ENCODE measurements around the gene TNFRSF13B. TPM values are rescaled to one million over a fixed set of nuclear protein-coding genes. Genes with fewer than 3 reads are reported as not detected.
"Not testable (repeated sequence)": the region's sequence is repeated elsewhere in the genome, so short reads cannot be mapped to it uniquely, and the experiment has no call there.

TNFRSF13B gene
- total RNA-seq, 1 donor: not detected

- Histone ChIP-seq H4K20me1 (ENCODE audit: insufficient read depth, low read length) (no peaks in the 10 kb centered on the region), H3K9me3 (ENCODE audit: low read depth, low read length) (no peaks in the 10 kb centered on the region), H3K4me1 (ENCODE audit: insufficient read depth, low read length) (peaks cover 5% of the 10 kb centered on the region), H3K4me2 (ENCODE audit: insufficient read depth, low read length) (no peak overlapping the region), H3K79me2 (ENCODE audit: insufficient read depth, low read length) (no peaks in the 10 kb centered on the region), H3K36me3 (ENCODE audit: insufficient read depth, low read length) (no peaks in the 10 kb centered on the region), H3K4me3 (ENCODE audit: insufficient read depth, low read length) (no peak overlapping the region), H2AFZ (ENCODE audit: low read length) (no peak overlapping the region), H3K27ac (ENCODE audit: low read depth, low read length) (no peak overlapping the region), H3K27me3 (ENCODE audit: insufficient read depth, low read length) (peaks cover 25% of the 10 kb centered on the region)
- DNase-seq (ENCODE audit: insufficient read length, low spot score, missing footprints): no peak
- no peak for TF ChIP-seq CTCF (IDR thresholded peaks at IDR 0.05; ENCODE audit: extremely low read depth, low read depth, low read length)
Observed at GRCh38 chr17:16974569-16975276, 2.8 kb upstream of the TNFRSF13B start.

DNA sequence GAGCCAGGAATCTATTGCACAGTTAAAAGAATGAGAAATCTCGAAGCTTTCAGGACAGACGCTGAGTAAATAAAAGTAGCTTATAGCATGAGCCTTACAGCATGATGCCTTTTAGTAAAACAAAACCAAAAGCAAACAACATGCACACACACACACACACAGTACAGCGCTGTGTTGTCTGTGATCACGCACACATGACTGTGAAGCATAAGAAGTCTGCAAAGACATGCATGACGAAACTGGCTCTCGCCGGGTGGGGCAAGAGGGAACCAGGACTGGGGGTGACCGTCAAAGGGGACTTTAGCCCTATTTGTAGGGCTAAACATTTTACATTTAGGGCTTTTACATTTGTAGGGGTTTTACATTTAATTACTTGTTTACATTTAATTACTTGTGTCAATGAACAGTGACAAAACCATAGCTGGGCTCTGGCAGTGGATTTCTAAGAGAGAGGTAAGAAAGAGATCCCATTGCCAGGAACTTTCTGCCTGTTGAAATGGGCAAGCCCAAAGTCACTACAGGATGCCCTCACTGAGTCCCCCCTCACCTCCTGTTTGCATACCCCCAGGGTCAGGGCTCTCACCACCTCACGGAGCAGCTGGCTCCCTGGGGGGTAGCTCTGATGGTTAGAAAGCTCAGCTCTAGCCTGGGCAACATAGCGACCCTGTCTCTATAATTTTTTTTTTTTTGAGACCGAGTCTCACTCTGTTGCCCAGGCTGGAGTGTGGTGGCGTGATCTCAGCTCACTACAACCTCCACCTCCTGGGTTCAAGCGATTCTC is 2.0 kb upstream of the TNFRSF13B start:
- no peak for DNase-seq (ENCODE audit: insufficient read length, low spot score, missing footprints)
- no peaks in the 10 kb centered on the region for H3K36me3 ChIP-seq (ENCODE audit: insufficient read depth, low read length)
- no peaks in the 10 kb centered on the region for H4K20me1 ChIP-seq (ENCODE audit: insufficient read depth, low read length)
- peaks cover 30% of the 10 kb centered on the region for H3K27me3 ChIP-seq (ENCODE audit: insufficient read depth, low read length)
- no peak overlapping the region for H2AFZ ChIP-seq (ENCODE audit: low read length)
- H3K79me2 ChIP-seq (ENCODE audit: insufficient read depth, low read length): no peaks in the 10 kb centered on the region
- no peaks in the 10 kb centered on the region for H3K9me3 ChIP-seq (ENCODE audit: low read depth, low read length)
- peaks cover 2% of the 10 kb centered on the region for H3K4me1 ChIP-seq (ENCODE audit: insufficient read depth, low read length)
- no peak overlapping the region for H3K27ac ChIP-seq (ENCODE audit: low read depth, low read length)
- no peak for TF ChIP-seq CTCF (IDR thresholded peaks at IDR 0.05; ENCODE audit: extremely low read depth, low read depth, low read length)
- no peak overlapping the region for H3K4me2 ChIP-seq (ENCODE audit: insufficient read depth, low read length)
- H3K4me3 ChIP-seq (ENCODE audit: insufficient read depth, low read length): no peak overlapping the region

GRCh38 chr17:16973043-16973442 is 1.1 kb upstream of the TNFRSF13B start:
- H3K36me3 ChIP-seq (ENCODE audit: insufficient read depth, low read length); H2AFZ ChIP-seq (ENCODE audit: low read length); H3K79me2 ChIP-seq (ENCODE audit: insufficient read depth, low read length); H3K4me2 ChIP-seq (ENCODE audit: insufficient read depth, low read length); H3K4me1 ChIP-seq (ENCODE audit: insufficient read depth, low read length); H3K4me3 ChIP-seq (ENCODE audit: insufficient read depth, low read length); H3K9me3 ChIP-seq (ENCODE audit: low read depth, low read length); H4K20me1 ChIP-seq (ENCODE audit: insufficient read depth, low read length); H3K27ac ChIP-seq (ENCODE audit: low read depth, low read length): not testable (repeated sequence)
- DNase-seq (ENCODE audit: insufficient read length, low spot score, missing footprints): peak; percentile 34
- peaks cover 39% of the 10 kb centered on the region for H3K27me3 ChIP-seq (ENCODE audit: insufficient read depth, low read length)

DNA sequence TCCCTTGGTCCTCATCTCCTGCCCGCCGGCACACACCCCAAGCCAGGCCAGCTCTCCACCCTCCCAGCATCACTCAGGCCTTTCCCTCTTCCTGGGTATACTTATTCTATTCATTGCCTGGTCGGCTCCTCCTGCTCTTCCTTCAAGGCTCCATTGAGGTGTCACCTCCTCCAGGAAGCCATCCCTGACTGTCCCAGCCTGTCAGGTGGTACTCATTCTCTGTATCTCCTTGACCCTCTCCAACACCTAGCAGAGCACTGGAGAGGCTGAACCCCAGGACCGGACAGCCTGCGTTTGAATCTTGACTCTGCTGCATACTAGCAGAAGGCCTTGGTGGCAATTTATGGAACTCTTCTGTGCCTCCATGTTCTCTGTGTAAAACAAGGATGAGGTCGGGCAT is 428 bp upstream of the TNFRSF13B start:
- Histone ChIP-seq H3K4me1 (ENCODE audit: insufficient read depth, low read length) (no peaks in the 10 kb centered on the region), H3K27ac (ENCODE audit: low read depth, low read length) (no peak overlapping the region)

More for the DNA sequence above, 428 bp upstream of the TNFRSF13B start:
- Histone ChIP-seq H3K79me2 (ENCODE audit: insufficient read depth, low read length) (no peaks in the 10 kb centered on the region), H3K4me3 (ENCODE audit: insufficient read depth, low read length) (no peak overlapping the region), H3K9me3 (ENCODE audit: low read depth, low read length) (no peaks in the 10 kb centered on the region), H2AFZ (ENCODE audit: low read length) (no peak overlapping the region), H4K20me1 (ENCODE audit: insufficient read depth, low read length) (no peaks in the 10 kb centered on the region), H3K4me2 (ENCODE audit: insufficient read depth, low read length) (no peak overlapping the region), H3K27me3 (ENCODE audit: insufficient read depth, low read length) (peaks cover 34% of the 10 kb centered on the region), H3K36me3 (ENCODE audit: insufficient read depth, low read length) (no peaks in the 10 kb centered on the region)
- no peak for TF ChIP-seq CTCF (IDR thresholded peaks at IDR 0.05; ENCODE audit: extremely low read depth, low read depth, low read length)
- peak; percentile 51 for DNase-seq (ENCODE audit: insufficient read length, low spot score, missing footprints)

Measured in osteoblast (primary cell).